ENCODE results near the gene CYP4F12. TPM values are rescaled to one million over a fixed set of nuclear protein-coding genes. Genes with fewer than 3 reads are reported as not detected.

CYP4F12 gene
- total RNA-seq, 1 experiment from 2014 or later = not detected

DNA sequence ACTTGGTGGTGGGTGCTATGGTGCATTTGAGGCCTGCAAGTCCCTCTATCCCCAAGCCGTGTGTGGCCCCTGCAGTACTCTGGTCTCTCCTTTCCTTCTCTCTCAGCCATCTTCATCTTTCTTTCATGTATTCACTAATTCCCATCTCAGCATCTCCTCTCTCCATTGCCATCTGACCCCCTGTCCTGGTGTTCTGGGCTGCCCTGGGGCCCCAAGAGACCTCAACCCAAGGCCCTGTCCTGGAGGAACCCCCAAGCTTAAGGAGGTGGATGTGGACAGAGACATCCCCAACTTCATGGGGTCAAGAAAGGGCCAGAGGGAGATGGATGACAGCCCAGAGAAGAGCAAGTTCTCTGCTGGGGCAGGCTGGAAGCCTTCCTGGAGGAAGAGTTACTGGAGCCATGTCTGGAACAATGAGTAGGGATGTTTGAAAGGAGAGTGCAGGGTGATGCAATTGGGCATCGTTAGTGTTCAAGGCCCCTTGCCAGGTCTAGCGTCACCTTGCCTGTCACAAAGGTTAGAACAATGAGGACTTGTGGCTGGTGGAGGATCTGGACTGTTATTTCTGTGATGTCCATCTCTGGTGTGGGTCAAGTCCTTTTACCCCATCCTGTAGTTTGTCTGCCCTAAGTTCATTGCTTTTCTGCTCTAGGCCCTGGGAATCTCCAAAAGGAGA, 28.7 kb upstream of the CYP4F12 start:
- H3K27me3 ChIP-seq (ENCODE audit: insufficient read depth, low read length) = no peaks in the 10 kb centered on the region
- H3K27ac Mint-ChIP-seq = no peak overlapping the region
- no CpG with 5 or more reads among the region's 3 CpGs for WGBS (ENCODE audit: extremely low coverage, insufficient read length, low lambda C conversion rate)
- H3K9me3 ChIP-seq (ENCODE audit: control insufficient read depth, low read depth, low read length) = peaks cover 97% of the 10 kb centered on the region
- H3K4me3 Mint-ChIP-seq = no peak overlapping the region
- no peak overlapping the region for H3K4ac ChIP-seq (ENCODE audit: low read depth, low read length)
- H2BK120ac ChIP-seq (ENCODE audit: low read depth, low read length, poor library complexity, severe bottlenecking) = no peak overlapping the region
- H3K18ac ChIP-seq (ENCODE audit: insufficient read length, low read depth, low read length) = no peak overlapping the region
- no peak overlapping the region for H3K27ac ChIP-seq (ENCODE audit: insufficient read length, low read depth, low read length)
- H2AFZ ChIP-seq (ENCODE audit: low read length) = no peak overlapping the region
- H2BK5ac ChIP-seq (ENCODE audit: insufficient read length, low read length) = no peak overlapping the region
- peaks cover 6% of the 10 kb centered on the region for H3K27me3 Mint-ChIP-seq (ENCODE audit: low read depth)
- TF ChIP-seq, protein P1, sequence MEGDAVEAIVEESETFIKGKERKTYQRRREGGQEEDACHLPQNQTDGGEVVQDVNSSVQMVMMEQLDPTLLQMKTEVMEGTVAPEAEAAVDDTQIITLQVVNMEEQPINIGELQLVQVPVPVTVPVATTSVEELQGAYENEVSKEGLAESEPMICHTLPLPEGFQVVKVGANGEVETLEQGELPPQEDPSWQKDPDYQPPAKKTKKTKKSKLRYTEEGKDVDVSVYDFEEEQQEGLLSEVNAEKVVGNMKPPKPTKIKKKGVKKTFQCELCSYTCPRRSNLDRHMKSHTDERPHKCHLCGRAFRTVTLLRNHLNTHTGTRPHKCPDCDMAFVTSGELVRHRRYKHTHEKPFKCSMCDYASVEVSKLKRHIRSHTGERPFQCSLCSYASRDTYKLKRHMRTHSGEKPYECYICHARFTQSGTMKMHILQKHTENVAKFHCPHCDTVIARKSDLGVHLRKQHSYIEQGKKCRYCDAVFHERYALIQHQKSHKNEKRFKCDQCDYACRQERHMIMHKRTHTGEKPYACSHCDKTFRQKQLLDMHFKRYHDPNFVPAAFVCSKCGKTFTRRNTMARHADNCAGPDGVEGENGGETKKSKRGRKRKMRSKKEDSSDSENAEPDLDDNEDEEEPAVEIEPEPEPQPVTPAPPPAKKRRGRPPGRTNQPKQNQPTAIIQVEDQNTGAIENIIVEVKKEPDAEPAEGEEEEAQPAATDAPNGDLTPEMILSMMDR (conservative IDR thresholded peaks at IDR 0.05) = no peak
- DNase-seq = no peak
- H4K5ac ChIP-seq (ENCODE audit: insufficient read length, low read depth, low read length) = no peak overlapping the region
- H2AK5ac ChIP-seq (ENCODE audit: insufficient read length, low read length) = no peak overlapping the region
- no peak overlapping the region for H4K91ac ChIP-seq (ENCODE audit: insufficient read length, low read depth, low read length)
- H3K79me2 ChIP-seq (ENCODE audit: insufficient read depth, low read length) = no peaks in the 10 kb centered on the region
- no peak overlapping the region for H2BK15ac ChIP-seq (ENCODE audit: low read depth, low read length)
- no peak overlapping the region for H3K23ac ChIP-seq (ENCODE audit: insufficient read length, low read depth, low read length)
- no peaks in the 10 kb centered on the region for H3K4me1 ChIP-seq (ENCODE audit: insufficient read depth, low read length)
- H3K79me1 ChIP-seq (ENCODE audit: insufficient read depth, low read depth, low read length, poor library complexity, severe bottlenecking) = no peaks in the 10 kb centered on the region
- H3K56ac ChIP-seq (ENCODE audit: insufficient read length, low read depth, low read length) = no peak overlapping the region
- no peaks in the 10 kb centered on the region for H3K23me2 ChIP-seq (ENCODE audit: insufficient read length, low read depth, low read length, poor library complexity, severe bottlenecking)
- no peak overlapping the region for H3K9ac ChIP-seq (ENCODE audit: extremely low read depth, insufficient read length, low read length)
- H4K20me1 ChIP-seq (ENCODE audit: control insufficient read depth, insufficient read depth, insufficient read length) = no peaks in the 10 kb centered on the region
- H3K4me1 Mint-ChIP-seq = no peaks in the 10 kb centered on the region
- H3T11ph ChIP-seq (ENCODE audit: low read length) = no peak overlapping the region
- peaks cover 94 to 98% of the 10 kb centered on the region in 2 experiments for H3K9me3 Mint-ChIP-seq
- no peak overlapping the region for H2BK20ac ChIP-seq (ENCODE audit: low read depth, low read length, poor library complexity, severe bottlenecking)
- no peak overlapping the region for H2BK12ac ChIP-seq (ENCODE audit: insufficient read length, low read depth, low read length)
- H4K8ac ChIP-seq (replicated peaks; ENCODE audit: insufficient read length, low read depth, low read length) = no peak overlapping the region
- no peak overlapping the region for H3K14ac ChIP-seq (ENCODE audit: insufficient read depth, low read length)
- H3K36me3 Mint-ChIP-seq (ENCODE audit: insufficient read depth in 1 of 3, low read depth in 3 of 3) = peaks cover 3 to 49% (median 6%) of the 10 kb centered on the region in 3 experiments; a peak in 5 of 7 replicates
- H3K4me2 ChIP-seq (ENCODE audit: insufficient read depth, insufficient read length, low read length) = no peak overlapping the region

All from H9 (cell line).